ENCODE results near the gene SLC12A7.

The SLC12A7 gene

GRCh38 chr5:1018596-1018995 is 93.3 kb downstream of the SLC12A7 start:
- no peak for DNase-seq (ENCODE audit: low read depth)

GRCh38 chr5:1017691-1018455 is 94.0 kb downstream of the SLC12A7 start:
- DNase-seq (ENCODE audit: low read depth): no peak

- DNase-seq (ENCODE audit: low read depth): no peak
Observed at GRCh38 chr5:1017056-1017455, 94.8 kb downstream of the SLC12A7 start.

- DNase-seq (ENCODE audit: low read depth): no peak
Observed at GRCh38 chr5:1016476-1016875, 95.4 kb downstream of the SLC12A7 start.

- no peak for DNase-seq (ENCODE audit: low read depth)
Observed at GRCh38 chr5:1016036-1016435, 95.8 kb downstream of the SLC12A7 start.

GRCh38 chr5:1015507-1015906 is 96.4 kb downstream of the SLC12A7 start:
- no peak for DNase-seq (ENCODE audit: low read depth)

- DNase-seq (ENCODE audit: low read depth): no peak
Observed at GRCh38 chr5:1014781-1015221, 97.1 kb downstream of the SLC12A7 start.

- no peak for DNase-seq (ENCODE audit: low read depth)
Observed at GRCh38 chr5:1014346-1014745, 97.5 kb downstream of the SLC12A7 start.

GRCh38 chr5:1013948-1014301 is 97.9 kb downstream of the SLC12A7 start:
- no peak for DNase-seq (ENCODE audit: low read depth)

- no peak for DNase-seq (ENCODE audit: low read depth)
Observed at GRCh38 chr5:1013238-1013947, 98.5 kb downstream of the SLC12A7 start.

- DNase-seq (ENCODE audit: low read depth): no peak
Observed at GRCh38 chr5:1012900-1013237, 99.0 kb downstream of the SLC12A7 start.

GRCh38 chr5:1012313-1012841 is 99.5 kb downstream of the SLC12A7 start:
- DNase-seq (ENCODE audit: low read depth): no peak

- DNase-seq (ENCODE audit: low read depth): no peak
Observed at GRCh38 chr5:1011741-1012312, 100.0 kb downstream of the SLC12A7 start.

- DNase-seq (ENCODE audit: low read depth): no peak
Observed at GRCh38 chr5:1011226-1011631, 100.6 kb downstream of the SLC12A7 start.

GRCh38 chr5:1010641-1011046 is 101.2 kb downstream of the SLC12A7 start:
- DNase-seq (ENCODE audit: low read depth): no peak

GRCh38 chr5:1010181-1010510 is 101.7 kb downstream of the SLC12A7 start:
- no peak for DNase-seq (ENCODE audit: low read depth)

GRCh38 chr5:1009359-1010180 is 102.3 kb downstream of the SLC12A7 start:
- no peak for DNase-seq (ENCODE audit: low read depth)

- no peak for DNase-seq (ENCODE audit: low read depth)
Observed at GRCh38 chr5:1008451-1009358, 103.2 kb downstream of the SLC12A7 start, which contains the start of gene NKD2. Gene NKD2 (plus strand): TSS chr5:1008802. CDS start chr5:1009058, 256 bp downstream.

GRCh38 chr5:1007681-1008450 is 104.0 kb downstream of the SLC12A7 start:
- no peak for DNase-seq (ENCODE audit: low read depth)

GRCh38 chr5:1007221-1007680 is 104.6 kb downstream of the SLC12A7 start:
- no peak for DNase-seq (ENCODE audit: low read depth)

Measured in CMK (cell line).